Hypothalamus (tissue), 51 donors: ENCODE results near the gene GNAZ.

Experiments used
- DNase-seq, 51 donors: peaks; one replicate each; lab custom pipeline; 2025; lab: John Stamatoyannopoulos, UW

Gene GNAZ

DNA sequence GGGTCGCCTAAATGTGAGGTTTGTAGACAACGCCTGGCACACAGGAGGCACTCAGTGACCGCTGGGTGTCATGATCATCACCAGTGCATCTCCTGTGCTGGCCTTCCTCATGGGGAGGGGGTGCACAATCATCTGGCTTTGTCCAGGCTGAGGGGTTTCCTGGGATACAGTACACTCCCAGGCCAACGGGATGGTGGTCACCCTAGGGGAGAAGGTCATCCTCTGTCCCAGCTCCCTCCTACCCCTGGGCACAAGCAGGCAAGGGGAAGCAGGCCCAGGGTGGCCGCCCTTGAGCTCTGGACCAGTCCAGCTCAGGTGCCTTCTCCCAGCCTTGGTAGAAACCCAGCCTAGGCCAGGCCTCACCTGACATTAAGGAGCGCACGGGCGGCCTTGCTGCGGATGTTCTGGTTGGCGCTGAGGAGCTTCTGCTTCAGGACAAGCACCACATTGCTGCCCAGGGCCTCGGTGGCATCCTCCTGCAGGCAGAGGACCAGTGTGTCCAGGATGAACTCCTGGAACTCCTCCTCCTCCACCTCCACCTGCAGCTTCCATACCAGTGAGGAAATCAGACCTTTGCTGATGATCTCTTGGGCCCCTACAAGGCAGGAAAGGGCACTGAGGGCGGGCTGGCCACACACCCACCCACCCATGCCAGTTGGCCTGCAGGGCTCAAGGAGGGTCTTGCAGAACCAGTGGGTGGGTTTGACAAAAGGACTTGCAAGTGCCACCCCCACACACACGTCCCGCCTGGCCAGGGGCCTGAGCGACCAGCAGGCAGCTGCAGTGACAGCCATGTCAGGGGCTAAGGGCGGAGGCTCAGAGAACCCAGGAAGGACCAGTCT lies 6.6 kb upstream of the GNAZ start:
- DNase-seq, result no peak

DNA sequence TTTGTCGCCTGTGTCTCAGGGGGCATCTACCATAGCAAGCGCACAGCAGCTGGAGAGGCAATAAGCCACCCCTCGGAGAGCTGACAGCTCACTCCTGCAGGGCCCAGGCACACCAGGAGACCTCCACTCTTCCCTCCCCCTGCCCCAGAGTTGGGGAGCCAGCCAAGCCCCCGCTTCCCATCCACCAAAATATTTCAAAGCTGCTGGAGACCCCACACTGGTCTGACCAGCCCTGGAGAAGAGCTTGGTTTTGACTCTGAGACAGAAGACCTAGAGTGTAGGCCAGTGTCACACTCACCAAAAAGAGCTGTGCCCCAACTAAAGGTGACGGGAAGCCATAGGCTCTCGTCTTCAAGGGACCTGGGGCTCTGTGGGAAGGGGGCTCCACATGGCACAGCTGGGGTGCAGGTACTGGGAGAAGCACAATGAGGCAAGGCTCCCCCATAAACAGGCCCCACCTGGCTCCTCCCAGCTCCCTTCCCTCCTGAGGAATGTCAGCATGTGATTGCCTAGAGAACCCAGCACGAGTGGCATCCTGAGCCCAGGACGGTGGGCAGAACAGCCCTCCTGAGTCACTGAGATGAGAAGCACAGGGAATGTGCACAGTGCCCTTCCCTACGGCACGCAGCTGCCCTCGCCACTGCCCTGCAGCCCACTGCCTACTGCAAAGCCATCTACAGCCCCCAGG lies 5.8 kb upstream of the GNAZ start:
- DNase-seq, result no peak

GRCh38 chr22:23065069-23065451 lies 5.3 kb upstream of the GNAZ start:
- no peak for DNase-seq

DNA sequence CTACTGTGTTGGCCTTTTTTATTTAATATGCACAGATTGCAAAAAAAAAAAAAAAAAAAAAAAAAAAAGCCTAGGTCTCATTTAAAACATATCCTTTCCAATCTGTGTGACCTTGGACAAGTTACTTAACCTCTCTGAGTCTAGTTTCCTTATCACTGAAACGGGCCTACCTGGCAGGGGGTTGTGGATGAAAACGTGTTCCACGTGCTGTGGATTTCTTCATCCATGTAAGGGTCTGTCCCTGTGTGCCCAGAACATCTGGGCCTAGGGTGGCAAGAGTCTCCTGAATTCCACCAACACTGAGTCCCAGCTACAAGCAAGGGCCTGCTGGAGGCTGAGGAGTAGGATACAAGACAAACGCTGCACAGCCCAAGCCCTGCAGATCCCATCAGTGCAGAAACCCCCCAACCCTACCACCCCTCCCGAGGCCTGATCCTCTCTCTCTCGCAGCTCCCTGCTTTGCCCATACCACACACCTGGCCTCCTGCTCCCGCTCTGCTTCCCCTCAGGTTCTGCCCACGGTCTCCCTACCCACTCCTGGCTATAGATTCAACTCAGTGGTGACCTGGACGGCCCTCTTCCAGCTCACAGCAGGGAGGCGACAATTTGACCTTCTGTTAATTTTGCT lies 4.7 kb upstream of the GNAZ start:
- no peak for DNase-seq

GRCh38 chr22:23066200-23067022 lies 3.9 kb upstream of the GNAZ start:
- DNase-seq, result no peak

DNA sequence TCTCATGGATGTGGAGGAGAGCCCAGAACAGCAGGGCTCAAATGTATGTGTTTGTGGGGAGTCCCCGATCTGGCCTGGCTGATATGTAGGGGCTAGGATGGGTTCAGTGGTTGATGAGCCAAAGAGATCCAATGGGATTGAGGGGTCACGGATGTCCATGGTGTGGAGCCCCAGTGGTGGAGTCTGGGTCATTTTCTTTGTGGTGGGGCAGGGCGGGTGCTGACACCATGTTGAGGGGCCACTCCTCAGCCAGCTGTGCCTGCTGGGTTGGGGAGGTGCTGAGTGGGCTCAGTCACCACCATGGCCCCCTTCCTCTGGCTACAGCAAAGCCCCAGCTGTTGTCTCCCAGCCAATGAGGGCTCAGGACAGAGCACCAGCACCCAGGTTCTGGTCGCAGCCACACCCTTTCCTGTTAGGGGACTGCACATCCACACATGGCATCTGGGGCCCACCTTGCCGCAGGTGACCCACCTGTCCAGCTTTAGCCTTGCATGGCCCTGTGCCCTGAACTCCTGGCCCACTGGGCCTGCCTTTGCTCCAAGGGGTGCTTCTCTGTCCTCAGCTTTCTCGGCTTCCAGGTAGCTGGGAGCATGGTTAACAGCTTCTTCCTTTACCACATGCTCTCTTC lies 3.2 kb upstream of the GNAZ start:
- no peak for DNase-seq

DNA sequence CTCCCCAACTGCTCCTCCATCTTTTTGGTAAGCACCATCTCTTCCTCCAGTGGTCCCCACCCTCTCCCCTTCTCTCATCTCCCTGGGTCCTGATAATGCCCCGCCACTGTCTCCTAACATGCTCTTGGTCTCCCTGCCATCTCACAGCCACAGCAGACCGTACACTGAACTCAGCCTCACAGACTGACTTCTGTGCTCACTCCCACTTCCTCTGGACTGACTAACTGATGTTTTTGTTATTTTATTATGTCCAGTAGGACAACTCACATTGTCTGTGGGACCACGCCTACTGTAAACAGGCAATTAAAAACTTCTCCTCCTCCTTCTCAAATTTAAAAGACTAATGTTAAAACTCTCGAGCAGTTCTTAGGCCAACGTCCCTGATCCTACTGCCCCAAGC lies 2.6 kb upstream of the GNAZ start:
- DNase-seq, result no peak

- no peak for DNase-seq
These were observed 2.1 kb upstream of the GNAZ start for GRCh38 chr22:23068096-23068831.

DNA sequence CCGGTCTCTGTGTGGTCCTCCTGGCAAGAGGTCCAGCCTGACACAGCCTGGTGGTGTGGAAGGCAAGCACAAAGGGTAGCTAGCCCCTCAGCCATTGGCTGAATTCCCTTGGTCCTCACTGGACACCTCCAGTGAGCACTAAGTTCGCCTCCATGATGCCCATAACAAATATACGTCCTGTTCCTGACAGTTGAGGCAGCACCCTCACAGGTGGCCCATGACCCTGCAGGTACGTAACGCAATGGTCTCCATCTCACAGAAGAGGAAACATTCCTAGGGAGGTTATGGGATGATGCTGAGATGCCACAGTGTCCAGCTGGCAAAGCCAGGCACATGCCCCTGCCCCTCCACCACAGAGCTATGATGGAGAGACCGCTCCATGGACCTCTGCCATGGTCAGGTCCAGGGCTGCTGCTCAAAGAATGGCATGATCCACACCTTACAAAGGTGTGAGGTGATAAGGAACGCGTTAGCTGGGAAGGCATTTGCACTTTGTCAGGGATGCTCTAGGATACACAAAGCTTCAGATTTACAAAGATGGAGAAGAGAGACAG lies 1.4 kb upstream of the GNAZ start:
- DNase-seq, result no peak

DNA sequence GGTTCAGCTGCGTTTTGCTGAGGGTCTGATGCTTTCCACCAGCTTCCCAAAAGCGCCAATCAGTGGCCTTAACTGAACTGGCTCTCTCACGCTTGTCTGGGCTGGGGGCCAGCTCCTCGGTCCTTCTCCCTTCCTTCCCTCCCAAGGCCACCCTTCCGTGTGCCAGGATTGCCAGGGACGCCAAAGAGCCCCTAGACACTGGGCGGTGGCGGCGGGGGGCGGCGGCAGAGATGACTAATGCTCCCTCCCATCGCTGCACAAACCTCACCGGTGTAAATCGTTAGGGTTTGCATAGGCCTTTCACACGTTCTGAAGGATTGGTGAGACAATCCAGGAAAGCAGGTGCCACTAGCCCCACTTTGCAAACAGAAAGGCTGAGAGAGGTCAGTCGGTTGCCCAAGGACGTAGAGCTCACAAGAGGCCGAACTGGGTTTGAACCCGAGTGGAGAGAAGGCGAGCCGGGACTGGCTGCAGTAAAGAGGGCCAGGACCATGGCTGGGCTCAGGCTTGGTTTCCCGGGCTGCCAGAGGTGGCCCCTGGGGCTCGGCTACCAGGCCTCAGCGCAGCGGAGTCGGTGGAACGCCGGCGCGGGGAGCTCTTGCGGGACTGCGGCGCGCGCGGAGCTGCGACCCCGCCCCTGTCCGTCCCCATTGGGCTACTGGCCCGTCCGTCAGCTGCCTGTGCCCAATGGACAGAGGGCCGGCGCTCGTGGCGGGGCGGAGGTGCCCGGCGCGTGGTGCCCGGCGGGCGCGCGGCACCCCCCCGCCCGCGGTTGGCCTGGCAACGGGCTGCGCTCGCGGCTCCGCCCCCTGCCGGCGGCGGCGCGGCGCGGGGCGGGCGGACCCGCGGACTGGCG lies 589 bp upstream of the GNAZ start:
- peak; percentile 22 to 95 (median 86) for DNase-seq

GRCh38 chr22:23071230-23072076 lies 1.1 kb downstream of the GNAZ start:
- peak in 1 of 51 donors; percentile 40 for DNase-seq

- peak in 2 of 51 donors; percentile 20 to 23 for DNase-seq
These were observed 2.0 kb downstream of the GNAZ start for GRCh38 chr22:23072077-23072910.

DNA sequence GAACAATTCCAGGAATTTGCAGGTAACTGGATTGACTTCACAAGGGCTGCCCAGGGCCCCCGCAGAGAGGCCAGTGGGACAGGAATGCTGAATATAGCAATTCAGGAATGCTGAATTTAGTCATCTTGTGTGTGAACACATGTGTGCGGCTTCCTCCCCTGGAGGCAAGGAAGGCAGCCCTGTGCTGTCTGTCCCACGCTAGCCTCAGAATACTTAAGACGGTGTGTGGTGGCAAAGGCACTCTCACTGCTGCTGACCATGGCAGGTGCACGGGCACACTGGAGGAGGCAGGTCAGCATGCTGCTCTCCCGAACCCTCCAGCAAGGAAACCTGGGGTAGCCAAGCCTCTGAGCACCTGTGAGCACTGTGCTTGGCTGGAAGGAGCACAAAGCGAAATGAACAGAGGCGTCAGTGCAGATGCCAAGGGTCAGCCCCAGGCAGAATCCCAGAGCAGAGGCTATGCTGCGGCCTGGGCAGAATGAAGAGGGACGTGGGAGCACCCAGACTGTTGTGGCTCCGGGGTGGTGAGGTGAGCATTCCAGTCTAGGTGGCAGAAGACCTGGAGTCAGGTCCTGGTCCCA lies 2.7 kb downstream of the GNAZ start:
- no peak for DNase-seq

- DNase-seq, result no peak
These were observed 3.4 kb downstream of the GNAZ start for GRCh38 chr22:23073526-23074229.

DNA sequence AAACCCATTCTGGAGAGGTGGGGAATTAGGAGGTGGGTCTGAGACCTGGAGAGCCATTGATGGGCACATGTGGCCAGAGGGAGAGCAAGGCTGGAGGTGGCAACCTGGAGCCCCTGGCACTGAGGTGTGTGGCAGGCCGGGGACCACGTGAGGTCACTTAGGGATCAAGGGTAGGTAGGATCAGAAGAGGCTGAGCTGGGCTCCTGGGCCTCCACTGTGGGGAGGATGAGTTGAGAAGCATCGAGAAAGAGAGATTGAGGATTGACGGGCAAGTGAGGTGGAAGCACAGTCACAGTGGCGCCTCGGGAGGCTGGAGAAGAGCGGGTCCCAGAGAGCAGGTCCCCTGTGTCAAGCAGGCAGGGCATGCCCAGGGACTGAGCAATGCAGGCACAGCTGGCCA lies 4.1 kb downstream of the GNAZ start:
- DNase-seq, result no peak

GRCh38 chr22:23075050-23075449 lies 4.7 kb downstream of the GNAZ start:
- DNase-seq, result no peak
